MV-4-11 (cell line): ENCODE data around the gene TAS2R16.

Experiments
- DNase-seq: peaks from one replicate; lab custom pipeline; 2025; lab: John Stamatoyannopoulos, UW

The TAS2R16 gene, protein sequence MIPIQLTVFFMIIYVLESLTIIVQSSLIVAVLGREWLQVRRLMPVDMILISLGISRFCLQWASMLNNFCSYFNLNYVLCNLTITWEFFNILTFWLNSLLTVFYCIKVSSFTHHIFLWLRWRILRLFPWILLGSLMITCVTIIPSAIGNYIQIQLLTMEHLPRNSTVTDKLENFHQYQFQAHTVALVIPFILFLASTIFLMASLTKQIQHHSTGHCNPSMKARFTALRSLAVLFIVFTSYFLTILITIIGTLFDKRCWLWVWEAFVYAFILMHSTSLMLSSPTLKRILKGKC

GRCh38 chr7:122995600-122995999 is at the start of gene TAS2R16:
Gene TAS2R16, minus strand, starts transcription at chr7:122995700. Its CDS starts 66 bp downstream, at chr7:122995634.
- DNase-seq: no peak

DNA sequence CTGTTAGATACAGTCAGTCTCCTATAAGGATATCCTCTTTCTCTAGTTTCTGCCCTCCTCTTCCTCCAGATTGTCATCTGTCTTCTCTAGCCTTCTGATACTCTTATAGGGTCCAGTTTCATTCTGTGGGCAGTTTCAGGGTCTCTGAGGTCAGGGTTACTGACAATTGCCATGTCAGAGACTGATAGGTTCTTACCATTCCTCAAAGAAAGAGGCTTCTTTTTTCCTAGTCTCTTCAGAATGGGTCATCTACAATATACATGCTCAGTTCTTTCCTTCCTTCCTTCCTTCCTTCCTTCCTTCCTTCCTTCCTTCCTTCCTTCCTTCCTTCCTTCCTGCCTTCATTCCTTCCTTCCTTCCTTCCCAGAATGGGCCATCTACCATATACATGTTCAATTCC is 48.1 kb upstream of the TAS2R16 start:
- no peak for DNase-seq

DNA sequence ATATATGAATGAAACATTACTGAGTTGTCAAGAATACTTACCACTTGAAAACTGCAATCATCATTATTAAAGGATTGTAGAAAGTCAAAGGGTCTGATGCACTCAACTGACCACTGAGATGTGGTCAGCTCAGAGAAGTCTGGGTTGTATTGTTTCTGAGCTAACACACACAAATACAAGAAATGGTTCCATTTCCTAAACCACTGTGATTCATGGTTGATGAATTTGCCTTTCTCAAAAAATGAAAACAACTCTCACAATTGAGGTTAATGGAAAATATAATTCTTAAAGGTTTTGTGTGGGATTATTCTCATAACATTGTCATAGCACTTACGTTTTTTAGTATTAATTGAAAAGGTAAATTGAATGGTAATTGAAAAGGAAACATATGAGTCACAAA is 45.6 kb upstream of the TAS2R16 start:
- DNase-seq: no peak

- DNase-seq: no peak
Measured at GRCh38 chr7:123039269-123039668, 43.8 kb upstream of the TAS2R16 start.

GRCh38 chr7:123034106-123034505 is 38.6 kb upstream of the TAS2R16 start:
- DNase-seq: no peak

GRCh38 chr7:123030631-123031030 is 35.1 kb upstream of the TAS2R16 start:
- DNase-seq: no peak

DNA sequence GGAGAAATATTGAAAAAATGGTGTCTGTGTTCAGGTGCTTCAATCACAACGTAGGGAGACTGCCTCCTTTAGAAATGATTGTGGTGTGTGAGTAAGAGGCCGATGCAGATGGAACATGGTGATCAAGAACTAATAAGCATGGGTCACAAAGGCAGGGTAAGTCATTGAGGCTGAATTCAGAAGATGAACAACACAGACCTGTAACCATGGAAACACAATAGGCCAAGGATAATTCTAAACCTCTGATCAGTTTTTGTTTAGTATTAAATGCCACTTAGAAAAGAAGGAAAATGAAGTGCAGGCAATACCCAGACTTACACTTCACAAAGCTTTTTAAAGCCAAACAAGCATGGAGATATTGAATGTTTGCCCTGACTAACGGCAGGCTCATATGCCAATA is 32.8 kb upstream of the TAS2R16 start:
- no peak for DNase-seq

DNA sequence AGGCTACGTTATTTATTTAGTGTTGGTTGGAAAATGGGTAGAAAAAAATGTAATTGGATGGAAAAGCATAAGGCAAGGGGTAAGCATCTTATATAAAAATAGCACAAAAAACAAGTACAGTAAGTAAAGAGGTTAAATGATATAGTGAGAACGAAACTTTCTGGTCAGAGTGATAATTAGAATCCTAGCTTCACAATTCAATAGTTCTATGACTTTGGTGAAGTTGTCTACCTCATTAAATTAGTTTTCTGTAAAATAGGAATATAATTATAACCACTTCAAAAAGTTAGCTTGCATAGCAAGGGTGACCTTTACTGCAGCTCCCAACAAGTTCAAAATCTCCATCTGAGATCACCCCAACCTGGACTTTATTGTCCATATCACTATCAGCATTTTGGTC is 30.8 kb upstream of the TAS2R16 start:
- no peak for DNase-seq

DNA sequence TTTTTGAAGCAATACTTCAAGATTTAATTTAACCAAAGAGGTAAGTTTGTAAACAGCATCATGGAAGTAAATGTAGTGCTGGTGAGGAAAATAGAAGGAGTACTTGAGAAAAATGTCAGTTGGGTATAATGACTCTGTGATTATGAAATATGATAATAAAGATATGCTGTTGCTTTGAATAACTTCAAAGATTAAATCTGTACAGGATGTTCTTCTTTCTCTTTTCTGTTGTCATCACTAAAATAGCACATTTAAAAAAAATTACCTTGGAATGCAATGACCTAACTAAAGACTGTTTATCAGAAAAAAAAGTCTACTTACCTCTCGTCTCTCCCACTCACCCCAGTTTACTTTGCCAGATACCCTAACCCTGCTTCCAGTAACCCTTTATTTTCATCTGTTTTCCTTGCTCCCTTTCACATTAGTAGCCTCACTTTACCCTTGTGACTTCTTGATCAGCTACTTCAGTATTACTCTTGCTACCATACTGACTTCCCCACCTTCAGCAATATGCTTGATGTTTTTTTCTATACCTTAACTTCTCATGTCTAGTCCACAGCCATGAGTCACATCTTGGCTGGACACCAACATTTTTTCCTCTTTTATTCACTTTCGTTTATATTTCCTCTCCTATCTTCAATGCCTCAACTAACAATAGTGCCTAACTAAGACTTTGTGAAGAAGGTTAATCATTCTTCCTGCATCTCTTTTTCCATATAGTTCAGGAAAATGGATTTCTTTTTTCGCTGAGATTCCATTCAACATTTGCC is 29.7 kb upstream of the TAS2R16 start:
- DNase-seq: no peak

- DNase-seq: no peak
Measured at GRCh38 chr7:123023126-123023525, 27.6 kb upstream of the TAS2R16 start.

- no peak for DNase-seq
Measured at GRCh38 chr7:123022576-123022975, 27.1 kb upstream of the TAS2R16 start.

GRCh38 chr7:123012435-123012834 is 16.9 kb upstream of the TAS2R16 start:
- no peak for DNase-seq

- no peak for DNase-seq
Measured at GRCh38 chr7:123011766-123012369, 16.4 kb upstream of the TAS2R16 start.

- DNase-seq: no peak
Measured at GRCh38 chr7:123004931-123005330, 9.4 kb upstream of the TAS2R16 start.

GRCh38 chr7:123003539-123004126 is 8.1 kb upstream of the TAS2R16 start:
- DNase-seq: peak; percentile 1

DNA sequence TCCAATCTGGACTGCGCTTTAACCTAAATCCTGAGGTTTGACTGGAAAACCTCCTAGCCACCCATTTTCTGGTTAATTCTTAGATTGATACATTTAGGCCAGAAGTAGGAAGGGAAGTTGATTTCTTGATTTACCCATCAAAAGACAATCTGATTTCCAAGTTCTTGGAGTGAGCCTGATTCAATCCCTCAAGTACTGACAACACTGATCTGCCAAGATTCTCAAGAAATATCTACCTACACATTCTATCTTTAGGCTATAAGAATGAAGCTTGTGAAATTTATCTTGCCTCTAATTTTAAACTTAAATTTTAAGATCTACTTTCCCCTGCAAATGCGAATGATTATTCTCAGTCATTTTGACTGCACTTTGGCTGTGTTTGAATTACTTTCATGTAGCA is 5.9 kb downstream of the TAS2R16 start:
- no peak for DNase-seq

DNA sequence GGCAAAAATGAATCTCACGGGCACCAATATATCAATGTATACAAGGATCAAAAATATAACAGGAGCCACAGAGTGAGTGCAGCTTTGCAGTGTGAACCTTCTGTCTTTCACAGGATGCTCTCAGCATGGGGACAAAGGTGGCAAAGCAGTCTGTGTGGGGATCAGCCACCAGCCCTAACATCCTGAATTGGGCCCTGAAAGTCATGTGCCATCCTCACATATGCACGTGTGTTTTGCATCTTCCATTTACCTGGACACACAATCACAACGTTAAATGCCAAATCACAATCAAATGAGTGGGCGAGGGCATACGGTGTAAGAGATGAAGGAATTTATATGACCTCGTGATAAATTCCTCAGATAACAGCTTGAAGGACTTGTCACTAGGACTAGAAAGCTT is 6.5 kb downstream of the TAS2R16 start:
- no peak for DNase-seq

DNA sequence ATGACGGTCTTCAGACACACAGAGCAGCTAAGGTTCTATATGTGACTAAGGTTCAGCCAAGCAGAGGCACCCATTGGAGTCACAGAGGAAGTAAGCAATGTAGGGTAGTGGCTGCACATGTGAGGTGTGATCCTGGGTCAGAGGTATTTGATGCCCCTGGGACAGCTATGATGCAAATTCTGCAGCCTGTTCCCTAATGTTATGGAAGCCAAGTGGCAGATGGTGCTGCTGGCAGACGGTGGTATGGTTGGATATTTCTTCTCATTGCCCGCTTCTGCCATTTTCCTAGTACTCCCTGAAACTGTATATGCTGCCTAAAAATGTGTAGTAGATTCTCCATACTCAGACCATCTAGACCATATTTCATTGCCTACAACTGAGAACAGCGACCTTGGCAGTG is 7.2 kb downstream of the TAS2R16 start:
- DNase-seq: no peak

GRCh38 chr7:122987463-122987862 is 8.0 kb downstream of the TAS2R16 start:
- DNase-seq: no peak

GRCh38 chr7:122984021-122984420 is 11.5 kb downstream of the TAS2R16 start:
- DNase-seq: no peak

- DNase-seq: no peak
Measured at GRCh38 chr7:122983261-122983660, 12.2 kb downstream of the TAS2R16 start.

DNA sequence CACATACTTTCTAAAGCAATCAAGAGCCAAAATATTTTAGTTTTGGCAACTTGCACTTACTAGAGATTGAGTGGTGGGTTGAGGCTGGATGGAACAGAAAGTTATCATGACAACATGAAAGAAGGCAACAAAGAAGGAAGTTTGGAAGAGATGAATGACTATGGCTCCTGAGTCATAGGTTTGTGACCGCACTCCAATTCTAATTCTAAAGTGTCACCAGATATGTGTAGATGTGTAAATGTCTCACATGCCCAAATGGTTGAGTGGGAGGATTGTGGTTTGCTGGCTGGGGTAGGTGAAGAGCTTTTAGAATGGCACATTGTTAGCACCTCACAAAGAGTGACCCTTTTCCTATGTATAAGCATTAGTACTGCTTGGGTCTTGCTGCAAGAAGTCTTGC is 20.2 kb downstream of the TAS2R16 start:
- peak; percentile 36 for DNase-seq

- no peak for DNase-seq
Measured at GRCh38 chr7:122974229-122974628, 21.3 kb downstream of the TAS2R16 start.
